DMS 273 (cell line): ENCODE measurements around the gene STRADA.

ENCODE experiments used
- DNase-seq: peaks from one replicate; lab custom pipeline; 2025; ENCODE audit not compliant: unreplicated experiment; lab: John Stamatoyannopoulos, UW

The STRADA gene

DNA sequence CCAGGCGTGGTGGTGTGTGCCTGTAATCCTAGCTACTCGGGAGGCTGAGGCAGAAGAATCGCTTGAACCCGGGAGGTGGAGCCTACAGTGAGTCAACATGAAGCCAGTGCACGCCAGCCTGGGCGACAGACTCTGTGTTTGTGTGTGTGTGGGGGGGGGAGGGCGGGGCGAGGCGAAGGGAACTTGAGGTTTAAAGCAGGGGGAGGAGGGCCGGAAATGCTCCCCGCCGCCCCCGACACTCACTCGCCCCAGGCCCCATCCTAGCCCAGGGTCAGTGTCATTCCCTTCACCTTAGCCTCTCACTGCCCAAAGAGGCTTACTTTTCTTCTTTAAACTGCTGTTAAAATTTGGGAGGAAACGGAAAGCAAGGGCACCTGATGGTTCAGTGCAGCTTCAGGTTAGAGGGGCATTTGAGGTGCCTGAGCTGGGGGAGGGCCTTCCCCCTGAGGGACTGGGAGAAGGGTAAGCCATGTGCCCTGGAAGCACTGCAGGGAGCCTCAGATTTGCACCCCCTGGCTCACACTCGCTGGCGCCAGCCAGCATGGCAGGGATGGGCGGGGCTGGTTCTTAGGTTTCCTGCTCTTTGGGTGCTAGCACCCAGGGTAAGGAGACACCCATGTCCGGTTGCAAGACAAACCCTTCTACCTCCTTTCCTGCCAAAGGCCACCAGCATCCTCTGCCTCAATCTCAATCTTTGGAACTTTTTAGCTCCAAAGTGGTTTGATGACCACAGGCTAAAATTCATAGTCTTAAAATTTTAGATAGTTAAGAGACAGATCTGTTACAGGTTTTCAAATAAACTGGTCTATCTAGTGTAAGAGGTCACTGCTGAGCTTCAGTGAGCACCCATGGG is 39.5 kb downstream of the STRADA start:
- DNase-seq = no peak

- no peak for DNase-seq
Observed at GRCh38 chr17:63701456-63701820, 40.2 kb downstream of the STRADA start.

GRCh38 chr17:63700528-63701455 is 40.8 kb downstream of the STRADA start:
- peak; percentile 72 for DNase-seq

- peak; percentile 75 for DNase-seq
Observed at GRCh38 chr17:63699638-63700527, 41.7 kb downstream of the STRADA start, which contains the start of gene LIMD2. Gene LIMD2, minus strand, starts transcription at chr17:63700125. Its CDS starts 827 bp downstream, at chr17:63699298.

DNA sequence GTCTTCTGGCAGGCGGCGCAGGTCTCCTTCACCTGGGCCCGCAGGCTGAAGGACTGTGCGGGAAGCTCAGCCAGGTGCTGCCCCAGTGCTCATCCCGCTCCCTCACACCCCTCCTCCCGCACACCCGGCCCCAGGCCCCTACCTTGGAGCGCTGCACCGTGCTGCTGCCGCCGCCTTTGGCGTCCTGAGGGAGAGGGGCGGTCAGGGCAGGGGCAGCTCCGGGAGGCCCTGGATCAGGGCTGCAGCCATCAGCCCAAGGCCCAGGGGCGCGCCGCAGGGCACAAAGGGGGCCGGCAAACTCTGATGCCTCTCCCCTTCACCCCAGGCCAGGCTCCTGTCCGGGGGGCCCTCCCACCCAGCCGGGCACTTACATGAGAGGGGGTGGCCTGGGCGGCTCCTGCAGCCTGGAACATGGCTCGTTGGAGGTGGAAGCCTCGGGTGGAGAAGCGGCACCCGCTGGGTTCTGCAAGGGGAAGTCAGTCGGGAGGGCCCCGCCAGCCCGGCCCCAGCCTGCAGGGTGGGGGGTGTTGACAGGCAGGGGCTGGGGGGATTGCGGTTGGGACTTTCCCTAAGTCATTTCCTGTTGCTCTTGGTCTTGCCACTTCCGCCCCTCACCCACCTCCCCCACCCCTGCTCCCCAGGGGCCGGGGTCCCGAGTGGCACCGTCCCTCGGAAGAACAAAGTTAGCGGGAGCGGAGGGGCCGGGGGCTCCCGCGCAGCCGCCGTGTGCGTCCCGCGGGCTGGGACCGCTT is 42.5 kb downstream of the STRADA start:
- DNase-seq = peak; percentile 54

- DNase-seq = no peak
Observed at GRCh38 chr17:63698381-63698885, 43.2 kb downstream of the STRADA start.

DNA sequence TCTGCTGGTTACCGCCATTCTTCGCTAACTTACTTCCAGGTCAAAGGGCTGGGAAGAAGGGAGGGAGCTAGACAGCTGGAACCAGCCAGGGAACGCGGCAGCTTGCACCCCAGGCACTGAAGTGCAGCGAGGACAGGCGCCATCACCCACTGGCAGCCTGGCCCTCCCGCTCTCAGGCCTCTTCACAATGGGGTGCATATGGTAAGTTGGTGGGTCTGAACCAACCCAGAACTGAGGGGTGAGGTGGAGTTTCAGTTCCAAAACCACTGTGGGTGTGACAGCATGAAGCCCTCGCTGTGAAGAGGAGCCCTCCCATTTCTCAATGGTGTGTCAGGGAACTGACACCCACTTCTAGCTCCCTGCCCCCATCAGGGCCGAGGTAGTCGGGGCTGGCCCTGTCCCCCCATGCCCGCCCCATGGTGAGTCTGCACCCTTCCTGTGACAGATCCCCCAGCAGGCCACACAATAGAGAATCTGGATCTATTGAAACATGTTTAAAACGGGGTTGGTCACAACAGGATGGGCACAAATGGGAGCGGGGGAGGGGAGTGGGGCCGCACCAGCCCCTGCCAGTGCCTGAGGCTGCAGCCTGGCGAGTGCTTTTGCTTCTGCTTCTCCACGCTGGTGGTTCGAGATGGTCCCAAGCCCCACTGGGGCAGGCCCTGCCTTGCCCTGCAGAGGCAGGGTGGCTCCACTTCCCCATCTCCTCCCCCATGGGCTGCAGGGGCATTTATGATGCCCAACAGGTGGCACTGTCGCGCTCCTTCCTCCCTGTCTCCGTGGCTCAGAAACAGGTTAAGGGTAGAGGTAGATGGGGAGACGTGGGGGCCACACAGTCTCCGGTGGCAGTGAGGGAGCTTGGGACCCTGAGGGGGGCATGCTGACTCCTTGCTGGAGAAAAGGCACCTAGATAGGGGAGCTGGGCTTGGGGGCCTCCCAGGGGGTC is 44.0 kb downstream of the STRADA start:
- peak; percentile 75 for DNase-seq

DNA sequence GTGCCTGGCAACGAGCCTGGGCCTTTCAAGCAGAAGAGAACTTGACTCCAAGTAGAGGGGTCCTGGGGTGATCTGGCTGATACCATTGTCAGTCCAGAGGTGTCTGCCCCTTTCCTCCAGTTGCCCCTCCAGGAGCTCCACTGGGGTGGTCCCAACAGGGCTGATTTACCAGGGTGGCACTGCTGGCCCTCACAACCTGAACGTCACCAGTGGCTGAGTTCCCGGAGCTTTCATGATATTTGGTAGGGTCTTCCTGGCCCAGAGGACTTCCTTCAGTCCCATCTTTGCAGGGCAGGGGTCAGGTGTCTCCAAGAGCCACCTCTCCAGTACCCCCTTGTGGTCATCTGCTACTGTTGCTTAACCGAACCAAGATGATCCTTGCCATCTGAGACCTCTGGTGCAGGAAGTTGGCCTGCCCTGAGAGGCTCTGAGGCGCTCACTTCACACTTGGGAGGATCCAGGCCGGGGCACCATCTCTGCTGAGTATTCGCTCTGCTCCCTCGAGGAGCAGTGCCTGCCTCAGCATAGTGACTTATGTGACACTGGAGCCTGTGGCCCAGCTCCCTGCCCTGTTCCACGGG is 45.1 kb downstream of the STRADA start:
- DNase-seq = peak; percentile 68

- DNase-seq = no peak
Observed at GRCh38 chr17:63695889-63696288, 45.7 kb downstream of the STRADA start.

DNA sequence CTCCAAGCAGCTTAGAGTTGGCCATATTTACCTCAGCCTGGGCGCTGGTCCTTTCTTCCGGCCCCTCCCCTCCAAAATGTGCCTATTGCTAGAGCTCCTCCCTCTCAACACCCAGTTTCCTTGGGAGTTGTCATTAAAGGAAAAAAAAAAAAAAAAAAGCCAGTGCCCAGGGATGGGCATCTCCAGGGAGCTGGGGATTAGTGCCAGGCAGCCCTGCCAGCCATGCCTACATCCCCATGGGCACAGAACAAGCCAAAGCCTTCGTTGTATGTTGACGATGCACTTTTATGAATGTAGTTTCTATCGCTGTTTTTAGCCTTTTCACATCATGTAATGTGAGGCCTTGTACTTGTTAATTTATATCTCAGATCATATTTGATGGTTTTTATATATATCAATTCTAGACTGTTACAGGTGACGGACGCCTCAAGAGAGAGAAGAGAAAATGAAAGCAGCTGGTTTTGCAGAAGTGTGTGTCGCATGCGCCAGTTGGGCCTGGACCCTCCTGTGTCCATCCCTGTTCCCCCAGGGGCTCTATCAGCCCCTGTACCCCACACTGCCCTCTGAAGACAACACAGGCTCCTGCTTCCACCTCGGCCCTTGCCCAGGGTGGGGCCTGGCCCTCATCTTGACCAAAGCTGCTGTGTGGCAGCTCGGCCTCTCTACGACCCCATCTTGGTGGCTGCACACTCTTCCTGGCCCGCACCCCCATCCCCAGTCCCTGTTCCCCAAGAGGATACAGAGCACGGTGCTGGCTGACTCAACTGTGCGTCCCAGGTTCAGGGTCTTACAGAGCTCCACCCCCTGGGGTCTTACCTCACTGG is 46.4 kb downstream of the STRADA start:
- DNase-seq = no peak

GRCh38 chr17:63694229-63694949 is 47.2 kb downstream of the STRADA start:
- peak; percentile 98 for DNase-seq

- DNase-seq = peak; percentile 37
Observed at GRCh38 chr17:63693411-63694113, 48.0 kb downstream of the STRADA start.

GRCh38 chr17:63692195-63692816 is 49.3 kb downstream of the STRADA start:
- DNase-seq = peak; percentile 37

- no peak for DNase-seq
Observed at GRCh38 chr17:63689479-63689878, 52.1 kb downstream of the STRADA start.

DNA sequence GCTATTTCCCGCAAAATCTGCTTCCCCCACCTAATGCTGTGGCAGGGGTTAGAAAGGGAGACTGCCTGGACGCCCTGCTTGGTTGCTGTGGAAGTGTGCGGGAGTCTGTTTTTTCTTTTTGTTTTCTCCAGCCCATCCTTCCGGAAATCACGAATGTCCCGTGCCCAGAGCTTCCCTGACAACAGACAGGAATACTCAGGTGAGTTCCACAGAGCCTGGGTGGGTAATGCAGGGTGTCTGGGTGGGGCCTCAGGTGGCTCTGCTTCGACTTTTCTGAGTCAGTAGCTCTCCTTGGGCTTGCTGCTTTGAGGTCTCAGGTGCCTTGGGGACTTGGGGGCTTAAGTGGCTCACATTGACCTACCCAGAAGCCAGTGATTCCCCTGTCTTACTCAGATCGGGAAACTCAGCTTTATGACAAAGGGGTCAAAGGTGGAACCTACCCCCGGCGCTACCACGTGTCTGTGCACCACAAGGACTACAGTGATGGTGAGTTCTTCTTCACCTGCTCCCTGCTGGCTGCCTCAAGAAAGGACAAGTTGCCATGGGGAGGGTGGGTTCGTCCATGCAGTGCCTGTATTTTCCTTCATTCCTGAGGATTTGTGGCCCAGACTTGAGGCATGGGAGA is 53.1 kb downstream of the STRADA start:
- no peak for DNase-seq
